Adrenal gland (tissue), 5 donors: ENCODE results near the gene SESN1.

ENCODE experiments used
- CTCF ChIP-seq, 6 experiments: fragments of 450-650 bp in 4 of 6; fragments of 200-600 bp in 2 of 6; sonication (generic) in 1 of 6; IDR thresholded peaks; 1 replicate in 5 of 6; 2 replicates in 1 of 6; pipeline versions ENCODE4 v1.5.1 to v1.8.0; 2016 to 2021; ENCODE audit warnings: antibody characterized with exemption in 6 of 6, mild to moderate bottlenecking in 2 of 6, moderate library complexity in 1 of 6
- POLR2A ChIP-seq, 2 donors: fragments of 450-650 bp; IDR thresholded peaks; one replicate each; pipeline ENCODE4 v1.6.1; 2017; ENCODE audit warnings: antibody characterized with exemption in 2 of 2, mild to moderate bottlenecking in 2 of 2, moderate library complexity in 1 of 2
- donor health status: DM: no; HTN: no; CAD: no.

- TF ChIP-seq CTCF (IDR thresholded peaks at IDR 0.05): no peak
- TF ChIP-seq POLR2A (IDR thresholded peaks at IDR 0.05): no peak
Measured at GRCh38 chr6:109091314-109092024, 3.2 kb downstream of the SESN1 start.
